ENCODE data around the gene MAGI3. TPM values are rescaled to one million over a fixed set of nuclear protein-coding genes. Genes with fewer than 3 reads are reported as not detected.

Gene MAGI3
- 5.5 and 6.0 TPM in 2 replicates for total RNA-seq

DNA sequence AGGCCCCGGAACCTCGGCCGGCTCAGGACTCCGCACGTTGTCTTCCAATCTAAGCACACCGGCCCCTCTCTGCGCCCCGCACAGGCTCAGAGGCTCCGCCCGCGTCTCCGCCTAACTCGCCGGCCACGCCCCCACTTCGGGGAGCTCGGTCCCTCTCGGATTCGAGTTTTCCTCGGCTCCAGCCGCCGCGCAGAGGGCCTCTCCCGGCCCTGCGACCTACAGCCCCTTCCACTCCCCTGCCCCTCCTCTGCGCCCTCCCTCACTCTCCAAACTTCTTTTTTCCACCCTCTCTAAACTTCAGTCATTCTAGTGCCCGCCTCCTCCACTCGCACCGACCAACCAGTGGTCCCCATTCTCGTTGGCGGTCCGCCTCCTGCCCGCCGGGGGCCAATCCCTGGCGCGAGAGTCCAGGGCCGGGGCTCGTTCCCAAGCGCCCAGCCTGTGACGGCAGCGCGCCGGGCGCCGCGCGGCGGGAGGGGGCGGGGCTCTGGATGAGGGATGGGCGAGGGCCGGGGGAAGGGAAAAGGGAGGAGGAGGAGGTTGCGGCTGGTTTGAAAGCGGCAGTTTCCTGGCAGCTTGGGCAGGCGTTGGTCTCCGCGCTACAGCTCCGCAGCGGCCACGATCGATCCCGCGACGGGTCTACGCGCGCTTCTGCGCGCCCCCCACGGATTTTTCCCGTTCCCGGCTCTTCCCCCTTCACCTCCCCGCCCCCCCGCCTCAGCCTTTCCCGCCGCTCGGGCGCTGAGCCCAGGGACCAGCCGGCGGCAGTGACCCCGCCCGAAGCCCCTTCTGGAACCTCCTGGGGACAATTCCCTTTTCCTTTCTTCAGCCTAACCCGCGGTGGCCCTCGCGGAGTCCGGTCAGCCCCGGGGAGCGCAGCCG, at the start of gene MAGI3:
Gene MAGI3, plus strand, starts transcription at position 563 of the 882 bp plus-strand sequence. CDS start 519 bp downstream, outside the sequence.
- intact Hi-C loops (cut with micrococcal nuclease) = loop anchor here (1.0 to 10.0 kb wide), 15 partner anchors 25 to 999 kb away; partner anchors contain the start of genes CAPZA1, DCLRE1B, LRIG2 and PHTF1

DNA sequence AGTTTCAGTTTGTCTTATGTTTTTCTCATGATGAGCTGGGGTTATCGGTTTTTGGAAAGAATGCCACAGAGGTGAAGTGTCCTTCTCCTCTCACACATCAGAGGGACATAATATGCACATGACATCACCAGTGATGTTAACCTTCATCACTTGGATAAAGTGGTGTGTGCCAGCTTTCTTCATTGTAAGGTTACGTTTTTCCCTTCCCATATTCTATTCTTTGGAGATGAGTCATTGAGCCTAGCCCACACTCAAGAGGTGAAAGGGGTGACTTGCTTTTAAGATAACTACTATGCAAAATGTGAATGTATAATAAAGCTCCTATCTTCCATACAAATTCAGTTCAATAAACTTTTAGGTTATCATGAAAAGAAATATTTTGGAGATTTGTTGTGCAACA, 36.7 kb upstream of the MAGI3 start:
- intact Hi-C loops (cut with micrococcal nuclease) = no loop called here

- intact Hi-C loops (cut with micrococcal nuclease) = no loop called here
Measured at GRCh38 chr1:113363935-113364334, 26.4 kb upstream of the MAGI3 start.

- intact Hi-C loops (cut with micrococcal nuclease) = no loop called here
Measured at GRCh38 chr1:113369040-113369439, 21.3 kb upstream of the MAGI3 start.

- intact Hi-C loops (cut with micrococcal nuclease) = no loop called here
Measured at GRCh38 chr1:113369699-113370098, 20.6 kb upstream of the MAGI3 start.

GRCh38 chr1:113370868-113371267, 19.4 kb upstream of the MAGI3 start:
- intact Hi-C loops (cut with micrococcal nuclease) = no loop called here

- intact Hi-C loops (cut with micrococcal nuclease) = no loop called here
Measured at GRCh38 chr1:113372546-113372945, 17.8 kb upstream of the MAGI3 start.

DNA sequence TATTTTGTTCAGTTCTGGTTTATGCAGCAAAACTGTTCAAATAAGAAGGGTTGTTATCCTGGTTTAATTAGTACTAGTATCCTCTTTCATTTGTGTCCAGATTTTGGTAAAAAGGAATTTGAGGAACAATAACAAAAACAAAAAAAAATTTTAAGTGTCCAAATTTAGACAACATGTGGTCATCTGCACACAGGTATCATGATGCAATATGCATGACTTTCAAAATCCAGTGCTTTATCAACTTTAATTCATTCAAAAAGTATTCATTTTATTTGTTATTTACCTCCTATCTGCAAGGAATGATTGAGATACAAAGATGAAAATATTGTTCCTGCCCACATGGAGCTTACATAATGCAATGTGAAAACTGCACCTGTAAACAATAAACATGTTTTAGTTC, 16.7 kb upstream of the MAGI3 start:
- intact Hi-C loops (cut with micrococcal nuclease) = no loop called here

GRCh38 chr1:113375878-113376277, 14.4 kb upstream of the MAGI3 start:
- intact Hi-C loops (cut with micrococcal nuclease) = no loop called here

DNA sequence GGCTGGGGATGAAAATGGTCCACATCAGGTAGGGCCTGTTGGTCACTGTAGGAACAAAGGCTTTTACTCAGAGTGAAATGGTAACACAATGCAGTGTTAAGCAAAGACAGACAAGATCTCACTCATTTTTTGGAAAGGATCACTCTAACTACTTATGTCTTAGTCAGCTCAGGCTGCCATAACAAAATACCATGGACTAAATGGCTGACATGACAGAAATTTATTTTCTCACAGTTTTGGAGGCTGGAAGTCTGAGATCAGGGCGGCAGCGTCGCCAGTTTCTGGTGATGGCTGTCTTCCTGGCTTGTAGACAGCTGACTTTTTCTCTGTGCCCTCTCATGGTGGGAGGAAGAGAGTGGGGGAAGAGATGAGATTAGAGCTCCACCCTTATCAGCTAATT, 10.2 kb upstream of the MAGI3 start:
- intact Hi-C loops (cut with micrococcal nuclease) = no loop called here

DNA sequence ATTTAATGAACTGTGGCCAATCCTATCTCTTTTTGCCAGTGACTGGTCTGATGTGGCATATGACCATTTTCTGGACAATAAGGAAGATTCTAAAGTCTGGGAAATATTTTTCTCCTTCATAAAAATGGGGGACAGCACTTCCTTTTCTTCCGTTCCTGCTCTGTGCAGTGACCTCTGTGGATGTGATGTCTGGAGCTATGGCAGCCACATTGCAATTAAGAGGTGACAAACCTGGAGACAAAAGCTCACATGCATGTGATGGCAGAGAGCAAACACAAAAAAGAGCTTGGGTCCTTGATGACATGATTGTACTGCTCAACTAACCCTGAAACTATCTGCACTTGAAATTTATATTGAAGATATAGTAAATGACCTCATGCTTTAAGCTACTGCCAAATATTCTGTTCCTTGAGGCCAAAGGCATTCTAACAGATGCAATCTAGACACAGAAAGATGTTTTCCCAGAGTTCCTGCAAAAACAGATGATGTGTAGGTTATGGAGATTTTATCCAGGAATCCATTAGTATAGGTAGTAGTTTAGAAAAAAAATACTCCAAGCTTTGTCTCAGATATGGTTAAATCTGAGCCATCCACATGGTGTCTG, 2.2 kb upstream of the MAGI3 start:
- intact Hi-C loops (cut with micrococcal nuclease) = loop anchor here (2.0 kb wide), 1 partner anchor 997 kb away; no protein-coding TSS in a partner anchor

- intact Hi-C loops (cut with micrococcal nuclease) = loop anchor here (2.0 kb wide), 1 partner anchor 998 kb away; no protein-coding TSS in a partner anchor
Measured at GRCh38 chr1:113388621-113389358, 1.5 kb upstream of the MAGI3 start.

- intact Hi-C loops (cut with micrococcal nuclease) = loop anchor here (2.0 kb wide), 1 partner anchor 999 kb away; no protein-coding TSS in a partner anchor
Measured at GRCh38 chr1:113389359-113389952, 859 bp upstream of the MAGI3 start.

DNA sequence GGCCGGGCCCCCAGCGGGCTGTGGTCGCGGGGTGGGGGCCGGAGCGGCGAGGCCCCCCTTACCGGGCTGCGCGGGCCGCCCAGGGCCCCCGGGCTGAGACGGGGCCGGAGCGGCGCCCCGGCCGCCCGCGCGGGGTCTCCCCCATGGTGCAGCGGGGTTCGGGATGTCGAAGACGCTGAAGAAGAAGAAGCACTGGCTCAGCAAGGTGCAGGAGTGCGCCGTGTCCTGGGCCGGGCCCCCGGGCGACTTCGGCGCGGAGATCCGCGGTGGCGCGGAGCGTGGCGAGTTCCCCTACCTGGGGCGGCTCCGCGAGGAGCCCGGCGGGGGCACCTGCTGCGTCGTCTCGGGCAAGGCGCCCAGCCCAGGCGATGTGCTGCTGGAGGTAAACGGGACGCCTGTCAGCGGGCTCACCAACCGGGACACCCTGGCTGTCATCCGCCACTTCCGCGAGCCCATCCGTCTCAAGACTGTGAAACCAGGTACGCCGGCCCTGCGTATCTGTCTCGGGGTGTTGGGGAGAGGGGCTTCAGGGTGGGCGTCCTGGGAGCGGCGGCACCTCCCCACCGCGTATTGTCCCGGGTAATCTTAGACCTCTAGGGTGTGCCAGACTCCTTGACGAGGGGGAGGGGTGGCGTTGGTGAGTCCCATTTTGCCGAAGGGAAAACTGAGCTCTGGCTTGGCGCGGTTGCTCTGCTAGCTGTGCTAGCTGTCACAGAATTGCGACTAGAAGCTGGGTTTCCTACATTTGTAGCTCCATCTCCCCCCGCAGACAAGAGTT, 745 bp downstream of the MAGI3 start:
- intact Hi-C loops (cut with micrococcal nuclease) = loop anchor here (1.0 to 10.0 kb wide), 14 partner anchors 24 to 772 kb away; partner anchors contain the start of genes CAPZA1, DCLRE1B, LRIG2 and PHTF1

GRCh38 chr1:113391649-113392271, 1.4 kb downstream of the MAGI3 start:
- intact Hi-C loops (cut with micrococcal nuclease) = loop anchor here (2.0 to 10.0 kb wide), 7 partner anchors 211 to 435 kb away; partner anchors contain the start of genes LRIG2, PHTF1 and SLC16A1

- intact Hi-C loops (cut with micrococcal nuclease) = loop anchor here (5.0 to 10.0 kb wide), 4 partner anchors 210 to 392 kb away; no protein-coding TSS in a partner anchor
Measured at GRCh38 chr1:113392541-113393128, 2.3 kb downstream of the MAGI3 start.

DNA sequence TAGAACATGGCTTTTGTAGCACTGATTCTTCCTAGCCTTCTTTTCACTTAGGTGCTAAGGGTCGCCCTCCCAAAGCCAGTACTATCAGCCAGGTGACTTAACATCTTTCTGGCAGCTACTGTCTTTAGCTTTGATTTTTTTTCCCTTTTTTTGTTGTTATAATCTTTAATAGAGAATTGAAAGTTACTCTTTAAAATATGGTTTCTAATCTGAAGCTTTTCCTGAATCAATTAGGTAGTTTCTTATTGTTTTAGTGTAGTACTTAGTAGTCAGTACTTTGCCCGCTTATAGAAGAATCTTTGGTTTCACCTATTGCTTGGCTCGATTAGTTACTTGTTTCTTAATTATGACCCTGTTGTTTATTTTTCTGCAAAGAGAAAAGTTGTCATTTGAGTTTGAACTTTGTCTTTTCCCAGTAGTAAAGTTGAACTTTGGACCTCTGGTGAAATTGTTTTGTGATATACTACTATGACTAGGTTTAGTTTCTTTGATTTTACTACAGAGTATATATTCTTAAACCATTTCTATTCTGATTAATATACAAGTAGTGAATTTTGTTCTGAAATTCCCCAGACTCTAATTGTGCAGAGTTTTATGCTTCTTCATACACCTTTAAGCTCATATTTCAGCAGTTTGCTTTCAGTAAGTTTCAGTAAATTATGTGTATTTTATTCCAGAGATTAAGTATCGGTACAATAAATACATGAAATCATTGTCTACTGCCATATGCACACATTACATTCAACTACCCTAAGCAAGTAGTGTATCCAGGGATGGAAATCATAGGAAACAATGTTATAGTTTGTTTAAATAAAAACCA, 3.9 kb downstream of the MAGI3 start:
- intact Hi-C loops (cut with micrococcal nuclease) = loop anchor here (5.0 to 10.0 kb wide), 4 partner anchors 208 to 391 kb away; no protein-coding TSS in a partner anchor

GRCh38 chr1:113394863-113395259, 4.5 kb downstream of the MAGI3 start:
- intact Hi-C loops (cut with micrococcal nuclease) = loop anchor here (5.0 to 10.0 kb wide), 4 partner anchors 207 to 390 kb away; no protein-coding TSS in a partner anchor
